Esophagus squamous epithelium (tissue), 5 donors: ENCODE measurements around the gene CFAP99. TPM values are rescaled to one million over a fixed set of nuclear protein-coding genes. Genes with fewer than 3 reads are reported as not detected.

Experiments used
- DNase-seq: peaks from one replicate; lab custom pipeline; 2025; lab: John Stamatoyannopoulos, UW
- H3K27ac ChIP-seq, 4 donors: fragments of 200-600 bp; sonication (generic); one replicate each; pipeline ENCODE4 v1.5.1; 2016 to 2019; ENCODE audit warnings: mild to moderate bottlenecking in 1 of 4
- H3K27me3 ChIP-seq, 4 donors: fragments of 200-600 bp; sonication (generic); 1 replicate in 3 of 4; 2 replicates in 1 of 4; pipeline versions ENCODE4 v1.5.1 to v1.6.0; 2017 to 2021; ENCODE audit warnings: antibody characterized with exemption in 1 of 4
- H3K36me3 ChIP-seq, 3 donors: fragments of 200-600 bp; sonication (generic); one replicate each; pipeline ENCODE4 v1.5.1; 2016 to 2019
- H3K4me1 ChIP-seq, 3 donors: fragments of 200-600 bp; sonication (generic); one replicate each; pipeline ENCODE4 v1.5.1; 2017 to 2019
- H3K4me3 ChIP-seq, 4 donors: fragments of 200-600 bp; sonication (generic); 1 replicate in 3 of 4; 2 replicates in 1 of 4; pipeline ENCODE4 v1.5.1; 2016 to 2019; ENCODE audit warnings: mild to moderate bottlenecking in 2 of 4, moderate library complexity in 1 of 4
- H3K9me3 ChIP-seq, 3 donors: fragments of 200-600 bp; sonication (generic); one replicate each; pipeline ENCODE4 v1.5.1; 2016 to 2019
- POLR2A ChIP-seq, 4 donors: fragments of 450-650 bp; IDR thresholded peaks; one replicate each; pipeline ENCODE4 v1.6.1; 2017; ENCODE audit warnings: antibody characterized with exemption in 4 of 4, mild to moderate bottlenecking in 4 of 4, moderate library complexity in 3 of 4
- WGBS, 2 donors: methylation state at CpG; one replicate each; pipeline ENCODE4 v1.1.5; 2018; 5-methylcytosine and 5-hydroxymethylcytosine counted together
- intact Hi-C: fragments of 100-400 bp; cut with DNase I; formaldehyde crosslinking; loops from one replicate; pipeline ENCODE4 v1.15.0; 2022
- total RNA-seq, 4 donors: library from RNA; depleted of rRNA; stranded (reverse); fragments of >200 nt; gene quantifications; one replicate each; pipeline ENCODE4 v1.1.0, GENCODE V29; 2016
- TF ChIP-seq, protein P1 (sequence below), 6 experiments: fragments of 450-650 bp in 4 of 6; fragments of 200-600 bp in 2 of 6; sonication (generic) in 2 of 6; IDR thresholded peaks; one replicate each; pipeline ENCODE4 v1.5.1; 2016 to 2019; ENCODE audit warnings: antibody characterized with exemption in 6 of 6, mild to moderate bottlenecking in 4 of 6, moderate library complexity in 4 of 6
- donor health status: DM: yes; HTN: yes; CAD: no.

CFAP99 gene
- total RNA-seq, 4 donors from 2014 or later: 0.11 TPM; not detected in 3

DNA sequence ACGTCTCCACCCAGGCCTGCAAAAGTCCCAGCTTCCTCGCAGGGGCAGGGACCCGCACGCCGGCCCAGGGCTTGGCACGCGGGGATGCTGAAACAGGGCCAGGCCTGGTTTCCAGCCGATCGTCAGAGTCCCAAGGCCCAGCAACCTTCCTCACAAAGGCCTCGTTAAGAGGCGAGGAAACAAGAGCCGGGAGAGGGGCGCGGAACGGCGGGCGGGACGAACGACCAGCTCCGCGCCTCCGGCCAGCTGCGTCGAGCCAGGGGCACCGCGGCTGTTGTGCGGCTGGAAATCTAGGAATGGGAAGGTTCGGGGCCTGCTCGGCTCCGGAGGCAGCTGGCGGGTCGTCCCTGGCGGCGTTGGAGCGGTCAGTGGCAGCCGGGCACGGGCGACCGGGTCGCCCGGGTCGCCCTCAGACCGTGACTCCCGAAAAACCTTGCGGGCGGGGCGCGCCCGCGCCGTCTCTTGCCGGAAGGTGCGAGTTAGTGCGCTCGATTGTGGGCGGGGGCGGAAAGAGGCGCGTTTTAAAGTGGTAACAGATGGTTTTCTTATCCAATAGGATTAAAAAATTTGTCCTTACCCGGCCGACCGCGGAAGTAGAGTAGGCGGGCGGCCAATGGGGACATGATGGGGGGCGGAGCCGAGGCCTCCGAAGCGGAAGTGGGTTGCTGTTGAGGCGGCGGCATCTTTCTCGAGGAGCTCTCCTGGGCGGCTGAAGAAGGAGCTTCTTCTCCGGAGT lies 49.9 kb downstream of the CFAP99 start, which contains the start of gene RNF4:
Gene RNF4, plus strand, starts transcription at position 651 of the 736 bp plus-strand sequence. CDS start 21,388 bp downstream, outside the sequence.
- 0% methylated on average over 18 to 21 of the region's 74 CpGs for WGBS, 2 donors
- Histone ChIP-seq H3K9me3 (no peaks in the 10 kb centered on the region), H3K27me3 (no peaks in the 10 kb centered on the region), H3K4me1 (peaks cover 6 to 46% (median 23%) of the 10 kb centered on the region in 3 donors), H3K4me3 (peak within 1 kb of the TSS; percentile 75 to 98 (median 92)), H3K36me3 (peaks cover 0 to 27% (median 5%) of the 10 kb centered on the region in 3 donors), H3K27ac (peak within 1 kb of the TSS; percentile 94 to 97 (median 94))
- DNase-seq: peak; percentile 81
- TF ChIP-seq, protein P1, sequence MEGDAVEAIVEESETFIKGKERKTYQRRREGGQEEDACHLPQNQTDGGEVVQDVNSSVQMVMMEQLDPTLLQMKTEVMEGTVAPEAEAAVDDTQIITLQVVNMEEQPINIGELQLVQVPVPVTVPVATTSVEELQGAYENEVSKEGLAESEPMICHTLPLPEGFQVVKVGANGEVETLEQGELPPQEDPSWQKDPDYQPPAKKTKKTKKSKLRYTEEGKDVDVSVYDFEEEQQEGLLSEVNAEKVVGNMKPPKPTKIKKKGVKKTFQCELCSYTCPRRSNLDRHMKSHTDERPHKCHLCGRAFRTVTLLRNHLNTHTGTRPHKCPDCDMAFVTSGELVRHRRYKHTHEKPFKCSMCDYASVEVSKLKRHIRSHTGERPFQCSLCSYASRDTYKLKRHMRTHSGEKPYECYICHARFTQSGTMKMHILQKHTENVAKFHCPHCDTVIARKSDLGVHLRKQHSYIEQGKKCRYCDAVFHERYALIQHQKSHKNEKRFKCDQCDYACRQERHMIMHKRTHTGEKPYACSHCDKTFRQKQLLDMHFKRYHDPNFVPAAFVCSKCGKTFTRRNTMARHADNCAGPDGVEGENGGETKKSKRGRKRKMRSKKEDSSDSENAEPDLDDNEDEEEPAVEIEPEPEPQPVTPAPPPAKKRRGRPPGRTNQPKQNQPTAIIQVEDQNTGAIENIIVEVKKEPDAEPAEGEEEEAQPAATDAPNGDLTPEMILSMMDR (IDR thresholded peaks at IDR 0.05): no peak
- TF ChIP-seq POLR2A (IDR thresholded peaks at IDR 0.05): peak in 2 of 4 donors; percentile 57 to 79
- intact Hi-C loops: no loop called here

DNA sequence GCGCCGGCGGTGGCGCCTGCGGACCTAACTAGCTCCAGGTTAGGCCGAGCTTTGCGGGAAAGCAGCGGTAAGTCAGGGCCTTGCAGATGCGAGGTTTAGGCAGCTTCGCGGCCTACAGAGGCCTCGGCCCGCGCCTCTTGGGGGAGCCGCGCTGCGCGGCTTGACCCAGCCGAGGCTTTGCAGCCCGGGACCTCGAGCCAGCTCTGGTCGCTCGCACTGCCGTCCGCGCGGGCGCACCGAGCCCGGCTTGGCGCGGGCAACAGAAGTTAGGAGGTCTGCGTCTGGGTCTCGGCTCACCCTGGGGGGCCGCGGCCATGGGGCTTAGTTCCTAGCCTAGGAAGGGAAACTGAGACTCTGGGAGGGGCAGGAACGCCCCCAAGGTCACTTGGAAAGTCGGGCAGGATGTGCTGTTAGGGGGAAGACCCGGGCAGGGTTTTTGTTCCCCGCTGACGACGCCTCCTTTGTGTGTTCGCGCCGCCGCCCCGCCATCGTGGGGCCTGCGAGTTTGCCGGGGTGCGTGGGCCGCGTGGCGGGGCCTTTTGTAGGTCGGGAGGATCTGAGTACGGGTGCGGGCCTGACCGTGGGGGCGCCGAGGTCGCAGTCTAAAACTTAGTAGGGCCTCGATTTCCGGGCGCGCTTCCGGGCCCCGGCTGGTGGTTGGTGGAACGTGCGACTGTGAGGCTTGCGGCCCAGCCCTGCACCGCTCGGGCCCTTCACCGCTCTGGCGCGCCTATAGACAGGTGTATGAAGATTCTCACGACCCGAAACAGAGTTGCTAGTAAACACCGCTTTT lies 50.6 kb downstream of the CFAP99 start:
- peak overlapping the region; percentile 75 to 98 (median 92) for H3K4me3 ChIP-seq
- TF ChIP-seq, protein P1 (IDR thresholded peaks at IDR 0.05): peak in 1 of 6 experiments; percentile 6
- TF ChIP-seq POLR2A (IDR thresholded peaks at IDR 0.05): no peak
- DNase-seq: peak; percentile 13
- no peaks in the 10 kb centered on the region for H3K27me3 ChIP-seq
- no peaks in the 10 kb centered on the region for H3K9me3 ChIP-seq
- H3K27ac ChIP-seq: peak overlapping the region; percentile 94 to 97 (median 94)
- peaks cover 0 to 35% (median 5%) of the 10 kb centered on the region in 3 donors for H3K36me3 ChIP-seq
- WGBS, 2 donors: 1% methylated on average over 21 to 42 of the region's 78 CpGs
- peaks cover 6 to 51% (median 23%) of the 10 kb centered on the region in 3 donors for H3K4me1 ChIP-seq
- intact Hi-C loops: no loop called here

DNA sequence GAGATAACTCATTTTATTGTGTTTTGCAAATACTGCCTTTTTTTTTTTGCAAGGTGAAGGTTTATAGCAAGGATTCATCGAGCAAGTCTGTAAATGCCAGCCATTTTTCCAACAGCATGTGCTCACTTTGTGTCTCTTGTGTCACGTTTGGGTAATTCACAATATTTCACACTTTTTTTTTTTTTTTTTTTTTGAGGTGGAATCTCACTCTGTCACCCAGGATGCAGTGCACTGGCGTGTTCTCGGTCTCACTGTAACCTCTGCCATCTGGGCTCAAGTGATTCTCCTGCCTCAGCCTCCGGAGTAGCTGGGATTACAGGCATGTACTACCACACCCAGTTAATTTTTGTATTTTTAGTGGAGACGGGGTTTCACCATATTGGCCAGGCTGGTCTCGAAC lies 52.0 kb downstream of the CFAP99 start:
- Histone ChIP-seq H3K4me1 (peaks cover 6 to 58% (median 23%) of the 10 kb centered on the region in 3 donors), H3K4me3 (peak overlapping the region in 3 of 4 donors; percentile 85 to 98 (median 98))

DNA sequence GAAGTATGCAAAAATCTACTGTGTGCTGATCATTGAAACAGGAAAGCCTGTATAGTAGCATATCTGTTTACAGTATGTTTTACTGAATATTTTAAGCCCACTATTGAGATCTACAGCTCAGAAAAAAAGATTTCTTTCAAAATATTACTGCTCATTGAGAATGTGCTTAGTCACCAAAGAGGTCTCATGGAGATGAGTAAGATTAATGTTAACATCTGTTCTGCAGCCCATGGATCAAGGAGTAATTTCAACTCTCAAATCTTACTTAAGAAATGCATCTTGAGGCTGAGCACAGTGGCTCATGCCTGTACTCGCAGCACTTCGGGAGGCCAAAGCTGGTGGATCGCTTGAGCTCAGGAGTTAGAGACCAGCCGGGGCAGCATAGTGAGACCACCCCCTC lies 53.4 kb downstream of the CFAP99 start:
- intact Hi-C loops: no loop called here
- Histone ChIP-seq H3K9me3 (no peaks in the 10 kb centered on the region), H3K27ac (no peak overlapping the region), H3K27me3 (no peaks in the 10 kb centered on the region), H3K4me1 (peaks cover 6 to 70% (median 23%) of the 10 kb centered on the region in 3 donors), H3K4me3 (no peak overlapping the region), H3K36me3 (peaks cover 0 to 56% (median 5%) of the 10 kb centered on the region in 3 donors)
- 66 to 90% methylated on average over 4 of the region's 4 CpGs for WGBS, 2 donors
- TF ChIP-seq, protein P1 (IDR thresholded peaks at IDR 0.05): no peak
- TF ChIP-seq POLR2A (IDR thresholded peaks at IDR 0.05): no peak
- no peak for DNase-seq

More for the DNA sequence above, 52.0 kb downstream of the CFAP99 start:
- Histone ChIP-seq H3K9me3 (no peaks in the 10 kb centered on the region), H3K27ac (peak overlapping the region in 1 of 4 donors; percentile 94), H3K27me3 (no peaks in the 10 kb centered on the region), H3K36me3 (peaks cover 0 to 43% (median 5%) of the 10 kb centered on the region in 3 donors)
- no peak for DNase-seq
- WGBS, 2 donors: 65 to 72% methylated on average over 7 of the region's 7 CpGs
- intact Hi-C loops: no loop called here
- TF ChIP-seq, protein P1 (IDR thresholded peaks at IDR 0.05): no peak
- TF ChIP-seq POLR2A (IDR thresholded peaks at IDR 0.05): no peak
